Endothelial cell of umbilical vein (primary cell): ENCODE data around the gene CASK. TPM values are rescaled to one million over a fixed set of nuclear protein-coding genes. Genes with fewer than 3 reads are reported as not detected.

ENCODE experiments used
- BruUV-seq: library from RNA; stranded (reverse); fragments of 400-500 nt; replicated peaks from 2 replicates; lab custom pipeline; 2021; lab: Mats Ljungman, UMichigan
- CTCF ChIA-PET: fragments of 300-600, 350-600 bp; sonication (Branson Sonifier 250); formaldehyde crosslinking; loops from one replicate; lab custom pipeline; 2021; ENCODE audit warnings: antibody characterized with exemption, inconsistent platforms; lab: Charles Lee
- POLR2A ChIA-PET: fragments of 300-600, 350-600 bp; sonication (Branson Sonifier 250); formaldehyde crosslinking; loops from one replicate; lab custom pipeline; 2021; ENCODE audit warnings: antibody characterized with exemption, inconsistent platforms; lab: Charles Lee
- DNase-seq: peaks from one replicate; pipeline ENCODE4 v3.0.0-alpha.2; 2011; ENCODE audit warnings: low read depth, low spot score
- FAIRE-seq: peaks from 2 replicates; lab custom pipeline; 2011; peaks lifted over from hg19 to GRCh38; lab: Jason Lieb, UNC
- H2AFZ ChIP-seq: 2 replicates; pipeline ENCODE4 v1.6.0; 2012; ENCODE audit warnings: low read depth, low read length, control low read depth, inconsistent platforms
- H3K27ac ChIP-seq: 2 replicates; pipeline ENCODE4 v1.5.1; 2011; ENCODE audit warnings: low read depth, mild to moderate bottlenecking, control low read depth, low read length, moderate library complexity; ENCODE audit not compliant: insufficient read depth
- H3K27me3 ChIP-seq, 2 experiments: 2 replicates each; pipeline versions ENCODE4 v1.6.0 to v1.6.1; 2011; ENCODE audit warnings: low read length in 2 of 2, mixed read lengths in 1 of 2; ENCODE audit not compliant: control insufficient read depth in 2 of 2, insufficient read depth in 2 of 2
- H3K36me3 ChIP-seq, 2 experiments: 2 replicates in 1 of 2; 3 replicates in 1 of 2; pipeline ENCODE4 v1.5.1; 2011; ENCODE audit warnings: low read length in 2 of 2, mild to moderate bottlenecking in 1 of 2, moderate library complexity in 1 of 2; ENCODE audit not compliant: control insufficient read depth in 2 of 2, insufficient read depth in 2 of 2; ENCODE audit errors: extremely low read depth in 1 of 2
- H3K4me1 ChIP-seq: 3 replicates; pipeline ENCODE4 v1.5.1; 2011; ENCODE audit warnings: mild to moderate bottlenecking, low read length; ENCODE audit not compliant: control insufficient read depth, insufficient read depth; ENCODE audit errors: extremely low read depth
- H3K4me2 ChIP-seq: 2 replicates; pipeline ENCODE4 v1.6.1; 2011; ENCODE audit warnings: low read length, control low read depth, mixed read lengths; ENCODE audit not compliant: insufficient read depth
- H3K4me3 ChIP-seq, 3 experiments: fragments of 200-600 bp in 1 of 3; sonication (generic), shearing (Covaris generic) in 1 of 3; replicated peaks in 1 of 3; 2 replicates each; pipeline ENCODE4 v1.5.1; 2011 to 2016; ENCODE audit warnings: control low read depth in 3 of 3, low read length in 3 of 3, mild to moderate bottlenecking in 2 of 3, inconsistent platforms in 1 of 3, low read depth in 1 of 3, moderate library complexity in 1 of 3; ENCODE audit not compliant: insufficient read depth in 1 of 3
- H3K79me2 ChIP-seq: 2 replicates; pipeline ENCODE4 v1.6.0; 2012; ENCODE audit warnings: low read length, inconsistent platforms; ENCODE audit not compliant: control insufficient read depth, insufficient read depth
- H3K9ac ChIP-seq: replicated peaks from 2 replicates; pipeline ENCODE3; 2011; ENCODE audit warnings: low read length, control low read depth; ENCODE audit not compliant: insufficient read depth; ENCODE audit errors: extremely low read depth
- H3K9me1 ChIP-seq: replicated peaks from 3 replicates; pipeline ENCODE4 v1.6.0; 2011; ENCODE audit warnings: mild to moderate bottlenecking, low read length; ENCODE audit not compliant: control insufficient read depth, insufficient read depth; ENCODE audit errors: extremely low read depth
- H3K9me3 ChIP-seq: replicated peaks from 2 replicates; pipeline ENCODE4 v1.5.1; 2012; ENCODE audit warnings: low read length, inconsistent platforms; ENCODE audit not compliant: control insufficient read depth, insufficient read depth
- H4K20me1 ChIP-seq: replicated peaks from 2 replicates; pipeline ENCODE3; 2011; ENCODE audit warnings: mild to moderate bottlenecking, low read length; ENCODE audit not compliant: control insufficient read depth, insufficient read depth; ENCODE audit errors: extremely low read depth
- EZH2 ChIP-seq: IDR thresholded peaks from 2 replicates; pipeline ENCODE4 v1.6.1; 2012; ENCODE audit warnings: borderline replicate concordance, low read depth, mild to moderate bottlenecking, moderate library complexity, low read length, inconsistent platforms; ENCODE audit not compliant: severe bottlenecking
- FOS ChIP-seq: IDR thresholded peaks from 2 replicates; pipeline ENCODE4 v1.6.1; 2011; ENCODE audit warnings: mild to moderate bottlenecking, low read length, moderate library complexity, borderline replicate concordance; ENCODE audit not compliant: insufficient read depth
- GATA2 ChIP-seq: IDR thresholded peaks from 2 replicates; pipeline ENCODE4 v1.7.0; 2011; ENCODE audit warnings: low read depth, mild to moderate bottlenecking, moderate library complexity, mixed read lengths, low read length; ENCODE audit not compliant: insufficient read length, insufficient read depth
- JUN ChIP-seq: IDR thresholded peaks from 2 replicates; pipeline ENCODE4 v1.6.1; 2011; ENCODE audit warnings: borderline replicate concordance, low read depth; ENCODE audit not compliant: insufficient read length, insufficient read depth
- POLR2AphosphoS5 ChIP-seq: IDR thresholded peaks from 2 replicates; pipeline ENCODE4 v1.6.1; 2012; ENCODE audit warnings: low read depth, mild to moderate bottlenecking, control low read depth, low read length, moderate library complexity; ENCODE audit not compliant: insufficient read depth
- dilution Hi-C: fragments of 300-500 bp; cut with MboI; formaldehyde crosslinking; loops from one replicate; pipeline ENCODE4 v1.15.0; 2019; ENCODE audit warnings: low sequenced_read_pairs; ENCODE audit not compliant: extremely low pct_ligation_motif_present
- intact Hi-C: fragments of 100-400 bp; cut with micrococcal nuclease; formaldehyde crosslinking; loops from one replicate; pipeline ENCODE4 v1.10.0; 2022
- polyA plus RNA-seq, 4 experiments: library from polyadenylated mRNA; depleted of rRNA in 3 of 4; stranded (reverse) in 3 of 4; unstranded in 1 of 4; fragments of >200 nt; gene quantifications; 2 replicates each; pipeline versions ENCODE4 v1.2.1 to v1.2.3, GENCODE V29; 2011 to 2012; ENCODE audit warnings: missing spikeins in 1 of 4
- total RNA-seq: library from RNA; stranded (reverse); gene quantifications from 2 replicates; pipeline ENCODE4 v1.2.3, GENCODE V29; 2021

Gene CASK
- total and polyA plus RNA-seq, 2 donors (not counting 3 experiments of a cell fraction or from before 2014, with no cell fraction given) = 6.4 to 30.4 TPM

DNA sequence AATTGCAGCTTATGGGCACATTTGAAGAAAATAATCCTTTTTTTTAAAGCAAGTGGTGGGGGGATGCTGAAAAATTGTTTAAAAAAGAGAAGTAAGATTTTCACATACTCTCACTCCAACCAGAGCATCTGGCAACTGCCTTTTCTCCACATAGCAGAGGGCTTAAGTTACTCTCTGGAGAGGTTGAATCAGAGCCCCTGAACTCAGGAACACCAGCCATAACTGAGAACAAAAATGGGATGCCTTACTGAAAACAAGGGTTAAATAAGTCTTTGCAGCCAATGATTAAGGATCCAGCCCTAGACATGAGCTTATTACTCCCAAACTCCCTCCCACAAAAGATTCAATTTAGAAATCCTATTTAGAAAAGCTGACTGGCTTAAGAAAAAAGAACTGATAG is 27.5 kb downstream of the CASK start:
- H3K4me2 ChIP-seq = no peak overlapping the region
- no peaks in the 10 kb centered on the region for H3K4me1 ChIP-seq
- no peaks in the 10 kb centered on the region for H3K36me3 ChIP-seq
- no peaks in the 10 kb centered on the region for H3K9me3 ChIP-seq
- H3K79me2 ChIP-seq = no peaks in the 10 kb centered on the region
- H3K9me1 ChIP-seq = no peaks in the 10 kb centered on the region
- DNase-seq (no peak), FAIRE-seq (no peak)
- no peak overlapping the region for H3K4me3 ChIP-seq
- BruUV-seq = no TSS peak
- CTCF ChIA-PET = no interaction called here
- intact Hi-C loops (no loop called here), dilution Hi-C loops (no loop called here)
- TF ChIP-seq GATA2 = no peak
- TF ChIP-seq JUN = no peak
- TF ChIP-seq FOS = no peak
- TF ChIP-seq POLR2AphosphoS5 = no peak
- H2AFZ ChIP-seq = no peak overlapping the region
- POLR2A ChIA-PET = no interaction called here
- no peaks in the 10 kb centered on the region for H4K20me1 ChIP-seq
- no peaks in the 10 kb centered on the region for H3K27me3 ChIP-seq
- H3K9ac ChIP-seq = no peak overlapping the region
- H3K27ac ChIP-seq = no peak overlapping the region

DNA sequence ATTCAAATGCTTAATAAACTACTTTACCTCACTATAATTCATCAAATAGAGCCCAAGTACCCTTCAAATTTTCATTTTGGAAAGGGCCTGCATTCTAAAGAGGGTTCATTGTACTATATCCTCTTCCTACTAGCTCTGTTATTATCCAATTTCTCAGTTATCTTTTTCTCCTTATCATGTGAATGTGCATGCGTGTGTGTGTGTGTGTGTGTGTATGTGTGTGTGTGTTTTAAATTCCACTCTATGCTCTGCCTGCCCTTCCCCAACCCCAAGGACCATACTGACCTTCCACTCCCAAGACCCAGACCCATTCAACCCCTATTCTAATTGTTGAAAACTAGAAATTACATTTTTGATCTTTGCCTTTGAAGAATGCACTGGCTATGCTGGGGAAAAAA is 33.3 kb downstream of the CASK start:
- TF ChIP-seq JUN (no peak), EZH2 (no peak), FOS (no peak), GATA2 (no peak)
- Histone ChIP-seq H3K4me3 (no peak overlapping the region), H3K36me3 (no peaks in the 10 kb centered on the region), H4K20me1 (no peaks in the 10 kb centered on the region), H3K4me2 (no peak overlapping the region), H3K27me3 (no peaks in the 10 kb centered on the region), H3K9me3 (no peaks in the 10 kb centered on the region), H3K4me1 (peaks cover 3% of the 10 kb centered on the region), H2AFZ (no peak overlapping the region), H3K9me1 (no peaks in the 10 kb centered on the region), H3K79me2 (no peaks in the 10 kb centered on the region), H3K27ac (no peak overlapping the region), H3K9ac (no peak overlapping the region)
- intact Hi-C loops = no loop called here
- FAIRE-seq (no peak), DNase-seq (no peak)
- BruUV-seq = no TSS peak
- CTCF ChIA-PET = no interaction called here
- dilution Hi-C loops = no loop called here
- POLR2A ChIA-PET = no interaction called here
